Sciatic nerve (tissue), 2 donors: Measurements from ENCODE around the gene AGBL1. TPM values are rescaled to one million over a fixed set of nuclear protein-coding genes. Genes with fewer than 3 reads are reported as not detected.
"Not testable (repeated sequence)": the region's sequence is repeated elsewhere in the genome, so short reads cannot be mapped to it uniquely, and the experiment has no call there.

Experiments used
- ATAC-seq: fragments of 200-7000 bp; cut with Tn5 transposase; one replicate; pipeline ENCODE4 v1.9.1; 2020; ENCODE audit warnings: mild to moderate bottlenecking, moderate library complexity
- DNase-seq: peaks from one replicate; pipeline ENCODE4 v3.0.0-alpha.2; 2020; ENCODE audit warnings: low spot score
- intact Hi-C: fragments of 100-400 bp; cut with DNase I; formaldehyde crosslinking; loops from one replicate; pipeline ENCODE4 v1.14.2; 2022
- total RNA-seq: library from RNA; stranded (reverse); fragmentation: NEBNext Ultra II Directional; extraction: Animal tissue kit (Norgen Biotek cat#: 25700); gene quantifications from one replicate; pipeline ENCODE4 v1.2.1, GENCODE V29; 2021
- donor health status: DM: no; HTN: no; CAD: no.
- donor health status: DM: no; HTN: no; CAD: no.

AGBL1 gene
- total RNA-seq, 1 donor from 2014 or later: 0.49 TPM

DNA sequence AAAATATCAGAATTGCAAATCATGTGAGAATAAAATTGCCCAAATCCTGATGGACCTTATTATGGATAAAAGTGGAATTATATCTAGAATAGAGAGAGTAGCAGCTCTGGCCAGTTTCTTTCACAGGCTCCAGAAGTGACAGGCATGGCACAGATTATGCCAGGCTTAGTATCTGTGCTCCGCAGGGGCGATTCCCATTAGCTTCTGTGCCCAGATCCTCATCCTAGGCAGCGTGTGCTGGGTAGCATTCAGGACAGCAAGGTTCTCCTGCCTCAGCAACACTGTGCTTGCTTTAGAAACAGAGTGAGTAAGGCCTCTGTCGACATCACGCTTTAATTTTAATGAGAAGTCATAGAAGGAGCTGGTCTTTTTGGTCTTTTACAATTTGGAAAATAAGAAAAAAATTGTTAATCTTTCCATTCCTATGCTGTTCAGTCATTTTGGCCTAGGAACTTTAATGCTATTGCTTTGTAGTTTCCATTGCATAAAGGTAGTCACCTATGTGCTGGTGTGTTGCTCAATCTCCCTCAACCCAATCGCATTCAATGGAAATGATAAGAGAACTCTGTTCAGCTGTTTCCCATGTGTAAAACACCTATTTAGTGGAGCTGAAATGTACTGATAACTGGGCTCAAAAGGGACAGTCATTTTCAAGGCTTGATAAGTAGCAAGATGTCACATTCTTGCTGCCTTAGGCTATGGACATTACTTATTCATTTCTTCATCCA lies 770.1 kb downstream of the AGBL1 start:
- DNase-seq (no peak), ATAC-seq (no peak)
- intact Hi-C loops: no loop called here

DNA sequence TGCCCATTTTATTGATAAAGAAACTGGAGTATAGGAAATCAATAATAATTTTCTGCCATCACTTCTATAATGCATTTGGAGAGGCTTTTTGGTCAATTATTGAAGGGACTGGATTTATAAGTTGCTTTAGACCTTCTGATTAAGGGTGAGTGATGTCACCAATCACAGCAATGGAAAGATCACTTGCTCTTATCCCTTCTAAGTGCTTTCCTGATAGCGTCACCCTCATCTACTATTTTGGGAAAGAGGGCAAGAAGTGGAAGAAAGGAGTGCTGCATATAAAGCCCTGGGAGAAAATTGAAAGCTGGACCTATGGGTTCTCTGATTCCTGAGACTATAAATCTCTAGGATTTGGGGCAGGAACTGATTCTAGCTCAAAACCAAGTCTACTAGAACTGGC lies 771.3 kb downstream of the AGBL1 start:
- DNase-seq (no peak), ATAC-seq (no peak)
- intact Hi-C loops: no loop called here

GRCh38 chr15:86852741-86853140 lies 773.1 kb downstream of the AGBL1 start:
- ATAC-seq (peak; percentile 77), DNase-seq (no peak)
- intact Hi-C loops: no loop called here

DNA sequence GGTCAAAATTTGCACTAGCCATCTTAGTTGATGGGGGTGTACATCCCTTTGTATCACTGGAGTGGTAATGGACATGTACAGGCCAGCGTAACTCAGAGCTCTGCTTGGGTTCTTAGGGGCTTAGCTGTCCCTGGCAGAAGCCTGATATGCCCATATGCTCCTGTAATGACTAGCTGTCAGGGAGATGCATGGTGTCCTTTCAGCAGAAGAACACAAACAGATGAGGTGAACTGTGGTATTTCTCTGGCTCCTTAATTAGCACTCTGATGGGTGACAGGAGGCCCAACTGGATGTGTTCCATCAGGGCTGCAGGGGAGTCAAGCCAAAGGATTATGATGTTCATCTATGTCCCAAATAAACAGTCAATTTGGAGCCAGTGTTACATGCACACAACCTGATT lies 774.5 kb downstream of the AGBL1 start:
- DNase-seq (no peak), ATAC-seq (no peak)
- intact Hi-C loops: no loop called here

DNA sequence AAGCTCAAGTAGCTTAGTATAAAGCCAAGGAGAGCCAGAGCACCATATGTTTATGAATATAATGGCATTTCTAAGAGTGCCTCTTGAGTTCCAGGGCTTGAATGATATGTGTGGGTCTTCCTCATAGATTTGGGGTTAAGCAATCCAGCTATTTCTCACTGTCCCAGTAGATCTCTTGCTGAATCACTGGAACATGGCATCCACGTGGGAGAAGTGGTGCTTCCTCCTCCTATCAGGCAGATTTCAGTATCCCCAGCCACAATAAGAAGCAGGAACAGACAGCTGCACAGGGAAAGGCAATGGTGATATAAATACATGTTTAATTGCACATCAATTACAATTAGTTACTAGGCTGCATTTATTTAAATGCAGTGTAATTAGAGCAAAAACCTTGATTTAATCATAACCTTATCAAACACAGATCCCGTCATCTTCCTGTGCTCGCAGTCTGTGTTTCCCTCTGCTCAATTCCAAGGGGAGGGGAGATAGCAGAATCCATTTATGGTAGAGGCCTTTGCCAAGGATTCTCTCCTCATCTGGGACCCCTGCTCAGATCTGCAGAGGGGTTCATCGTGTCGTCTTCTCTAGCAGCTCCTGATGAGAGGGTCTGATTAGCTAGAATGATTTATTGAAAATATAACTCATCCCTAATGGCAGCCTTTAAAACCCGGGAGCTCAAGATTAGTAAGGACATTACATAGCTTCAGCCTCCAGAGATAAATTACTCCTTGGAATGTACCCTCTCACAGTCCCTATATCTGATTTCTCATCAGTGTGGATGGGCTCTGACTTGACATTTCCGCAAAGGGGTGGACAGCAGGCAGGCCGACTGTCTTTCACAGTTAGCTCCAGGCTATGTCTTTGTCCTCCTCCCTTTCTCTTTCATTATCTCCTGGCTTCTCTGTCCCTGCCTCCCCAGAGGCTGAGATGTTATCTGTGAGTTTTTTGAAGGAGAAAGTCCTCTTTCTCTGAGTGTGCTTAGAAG lies 775.9 kb downstream of the AGBL1 start:
- no peak for DNase-seq
- ATAC-seq: peak; percentile 54
- intact Hi-C loops: no loop called here

GRCh38 chr15:86857701-86858100 lies 778.0 kb downstream of the AGBL1 start:
- DNase-seq: no peak
- intact Hi-C loops: no loop called here
- no peak for ATAC-seq

- intact Hi-C loops: no loop called here
- ATAC-seq (no peak), DNase-seq (no peak)
Measured at GRCh38 chr15:86863226-86863915, 783.7 kb downstream of the AGBL1 start.

DNA sequence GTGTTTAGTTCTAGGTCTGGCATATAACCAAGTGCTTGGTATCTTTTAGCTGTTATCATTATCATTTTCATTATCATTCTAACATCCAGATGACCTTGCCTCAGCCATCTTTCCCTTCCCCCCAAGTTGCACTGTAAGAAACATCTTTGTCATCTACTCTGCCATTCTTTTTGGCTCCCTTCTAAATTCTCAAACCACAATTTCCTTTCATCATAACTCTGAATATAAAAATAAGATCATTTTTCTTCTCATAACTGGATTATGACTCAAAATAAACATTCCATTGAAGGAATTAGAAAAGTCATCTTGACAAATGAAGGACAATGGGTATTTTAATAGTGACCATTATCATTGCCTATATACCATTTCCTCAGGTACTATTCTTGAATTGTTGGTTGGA lies 786.2 kb downstream of the AGBL1 start:
- intact Hi-C loops: no loop called here
- ATAC-seq: no peak
- DNase-seq: no peak

- intact Hi-C loops: no loop called here
- DNase-seq: no peak
- no peak for ATAC-seq
Measured at GRCh38 chr15:86870846-86871245, 791.2 kb downstream of the AGBL1 start.

DNA sequence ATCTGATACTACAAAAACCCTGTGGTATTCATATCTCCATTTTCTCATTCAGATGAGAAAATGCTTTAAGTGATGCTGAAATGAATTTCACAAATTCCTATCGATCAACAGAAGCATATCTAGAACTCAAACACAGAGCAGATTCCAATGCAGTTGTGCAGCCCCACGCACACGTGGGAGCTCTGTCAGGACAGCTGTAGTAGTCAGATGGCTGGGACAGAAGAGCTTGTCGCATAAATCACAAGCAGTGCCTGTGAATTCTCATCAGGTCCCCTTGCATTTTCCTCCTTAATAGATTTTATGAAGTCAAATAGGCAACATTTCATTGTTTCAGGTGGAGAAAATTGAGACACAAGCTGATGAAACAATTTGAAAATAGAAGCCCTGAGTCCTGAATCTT lies 792.3 kb downstream of the AGBL1 start:
- DNase-seq: no peak
- intact Hi-C loops: no loop called here
- no peak for ATAC-seq

DNA sequence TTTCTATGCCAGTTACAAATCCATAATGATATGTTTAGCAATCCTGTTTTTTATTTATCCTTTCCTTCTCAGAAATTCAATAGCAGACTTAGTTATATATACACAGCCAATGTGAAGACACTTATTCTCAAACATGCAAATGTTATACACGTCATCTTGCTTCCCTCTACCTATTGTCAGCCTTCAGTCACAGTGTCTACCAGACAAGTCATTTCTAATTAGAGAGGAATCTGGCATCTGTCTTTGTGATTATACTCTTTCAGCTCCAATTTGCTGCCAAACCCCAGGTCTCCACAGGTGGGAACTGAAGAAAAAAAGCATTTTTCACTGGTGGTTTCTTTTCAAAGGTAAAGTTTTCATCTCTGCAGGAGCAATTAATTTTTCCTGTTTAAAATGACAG lies 793.1 kb downstream of the AGBL1 start:
- intact Hi-C loops: no loop called here
- DNase-seq: no peak

GRCh38 chr15:86875067-86875466 lies 795.4 kb downstream of the AGBL1 start:
- intact Hi-C loops: no loop called here
- DNase-seq: no peak
- ATAC-seq: no peak

More for the DNA sequence above, 793.1 kb downstream of the AGBL1 start:
- ATAC-seq: no peak

DNA sequence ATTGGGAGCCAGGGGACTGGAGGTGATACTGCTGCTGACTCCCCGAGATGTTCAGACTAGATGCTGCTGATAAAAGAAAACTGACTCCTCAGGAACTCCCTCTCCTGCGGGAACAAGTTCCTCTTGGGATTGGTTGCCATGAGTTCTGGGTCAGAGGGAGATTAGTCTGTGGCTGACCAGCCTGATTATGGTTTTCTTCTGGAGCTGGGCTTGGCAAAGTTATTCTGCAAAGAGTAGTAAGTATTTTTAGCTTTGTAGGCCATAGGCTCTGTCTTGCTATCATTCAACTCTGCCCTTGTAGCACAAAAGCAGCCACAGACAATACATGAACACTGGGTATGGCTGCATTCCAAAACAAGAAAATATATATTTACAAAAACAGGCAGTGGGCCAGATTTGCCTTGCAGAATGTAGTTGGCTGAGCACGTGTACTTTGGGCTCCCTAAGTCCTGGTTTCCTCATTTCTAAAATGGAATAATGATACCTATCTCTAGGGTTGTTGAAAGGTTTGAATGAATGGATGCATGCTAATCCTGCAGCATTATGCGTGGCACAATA lies 796.8 kb downstream of the AGBL1 start:
- ATAC-seq: no peak
- intact Hi-C loops: no loop called here
- no peak for DNase-seq

DNA sequence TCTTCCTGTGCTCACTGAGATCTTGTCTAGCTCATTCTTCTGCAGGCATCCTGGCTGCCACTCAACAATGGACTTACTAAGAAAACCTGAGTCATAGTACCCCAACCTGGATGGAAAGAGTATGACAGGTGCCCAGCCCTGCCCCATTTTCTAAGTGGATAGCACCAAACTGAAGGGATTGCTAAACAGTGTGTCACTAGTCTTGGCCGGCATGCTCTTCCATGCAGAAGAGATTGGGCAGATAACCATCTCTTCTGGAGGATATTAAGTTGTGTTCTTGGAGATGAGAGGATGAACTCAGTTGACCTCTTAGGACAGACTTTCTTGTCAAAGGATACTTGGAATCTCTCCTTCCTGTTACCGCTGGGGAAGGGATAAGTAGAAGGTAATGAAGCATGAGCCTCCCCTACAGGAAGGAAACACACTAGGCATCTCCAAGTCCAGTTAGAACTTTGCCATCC lies 797.5 kb downstream of the AGBL1 start:
- ATAC-seq (peak; percentile 36), DNase-seq (no peak)
- intact Hi-C loops: no loop called here

- DNase-seq, ATAC-seq, intact Hi-C loops: not testable (repeated sequence)
Measured at GRCh38 chr15:86878844-86879243, 799.2 kb downstream of the AGBL1 start.

GRCh38 chr15:86879250-86880229 lies 799.9 kb downstream of the AGBL1 start:
- intact Hi-C loops: no loop called here
- ATAC-seq (no peak), DNase-seq (no peak)

DNA sequence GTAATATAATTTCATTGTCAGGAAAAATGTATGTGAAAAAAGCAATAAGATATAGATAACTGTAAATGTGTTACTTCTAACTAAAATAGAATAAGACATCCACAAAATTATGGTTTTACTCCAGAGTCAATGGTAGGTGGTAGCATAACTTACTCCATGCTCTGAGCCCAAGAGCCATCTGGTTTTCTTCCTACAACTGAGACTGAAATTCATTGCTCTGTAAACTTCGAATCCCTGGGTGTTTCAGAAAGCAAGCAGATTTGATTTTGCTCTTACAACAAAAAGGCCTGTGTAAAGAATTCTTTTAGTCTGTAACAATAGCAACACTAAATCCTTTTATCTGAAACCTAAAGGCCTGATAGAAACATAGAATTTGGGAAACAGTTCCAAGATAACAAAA lies 805.9 kb downstream of the AGBL1 start:
- intact Hi-C loops: no loop called here
- DNase-seq (no peak), ATAC-seq (no peak)

DNA sequence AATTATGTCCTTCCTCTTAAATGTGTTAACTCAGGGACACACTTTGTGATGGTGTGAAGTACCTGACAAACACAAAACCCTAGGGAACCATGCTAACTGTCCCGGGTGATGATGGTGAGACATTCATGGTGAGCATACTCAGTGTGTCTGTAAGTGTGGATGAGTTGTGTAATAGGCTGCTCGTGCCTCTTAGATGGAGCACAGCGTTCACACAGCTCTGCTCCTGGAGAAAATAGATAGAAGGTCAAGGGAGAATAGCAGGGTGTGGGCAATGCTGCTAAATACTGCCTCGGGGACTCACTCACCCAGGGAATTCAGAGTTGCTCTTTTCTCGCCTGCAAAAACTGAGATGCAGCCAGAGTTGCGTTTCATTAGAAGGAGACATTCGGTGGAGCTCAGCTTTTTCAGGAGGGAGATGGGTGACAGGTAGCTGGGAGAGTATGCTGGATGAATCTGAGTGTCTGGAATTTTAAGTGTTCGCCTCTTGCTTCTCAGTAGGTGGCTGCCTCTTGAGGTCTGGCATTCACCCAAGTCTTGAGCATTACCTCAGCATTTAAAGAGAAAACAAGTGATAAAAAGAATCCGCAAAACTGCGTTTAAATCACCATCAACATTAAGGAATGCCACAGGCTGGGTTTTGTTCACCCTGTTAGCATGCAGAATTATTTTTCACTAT lies 813.2 kb downstream of the AGBL1 start:
- intact Hi-C loops: no loop called here

More for the DNA sequence above, 813.2 kb downstream of the AGBL1 start:
- ATAC-seq (no peak), DNase-seq (no peak)
